ENCODE results near the gene RABGAP1.

RABGAP1 gene

GRCh38 chr9:123127512-123128075 is 186.8 kb downstream of the RABGAP1 start:
- peaks cover under 1% of the 10 kb centered on the region for H3K36me3 ChIP-seq (ENCODE audit: control insufficient read depth, insufficient read depth, low read length)

DNA sequence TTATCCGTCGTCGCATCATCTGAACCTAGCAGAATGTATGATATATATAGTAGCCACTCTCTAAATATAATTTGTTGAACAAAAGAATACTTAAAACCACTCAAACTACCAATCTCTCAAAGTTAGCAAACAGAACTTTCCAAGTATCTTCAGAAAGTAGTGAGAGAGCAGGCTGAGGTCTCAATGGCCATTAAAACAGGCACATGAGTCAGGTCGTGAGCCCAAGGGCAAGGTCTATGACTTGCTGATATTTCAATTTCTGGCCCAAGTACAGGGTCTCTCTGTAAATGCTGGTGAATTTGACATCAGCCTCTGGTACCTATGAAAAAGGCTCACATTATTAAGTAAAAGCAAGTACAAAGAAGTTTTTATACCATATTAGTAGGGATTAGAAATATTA is 187.8 kb downstream of the RABGAP1 start:
- H3K9ac ChIP-seq (ENCODE audit: low read depth, low read length), result no peak overlapping the region
- peaks cover 4% of the 10 kb centered on the region for H3K36me3 ChIP-seq (ENCODE audit: control insufficient read depth, insufficient read depth, low read length)

More at GRCh38 chr9:123127512-123128075, 186.8 kb downstream of the RABGAP1 start:
- H3K27me3 ChIP-seq (ENCODE audit: control insufficient read depth, insufficient read depth, low read length), result no peaks in the 10 kb centered on the region
- H3K9ac ChIP-seq (ENCODE audit: low read depth, low read length), result no peak overlapping the region
- H3K4me3 ChIP-seq (ENCODE audit: low read depth, low read length), result no peak overlapping the region
- H3K9me3 ChIP-seq (ENCODE audit: control insufficient read depth, insufficient read depth, low read length), result no peaks in the 10 kb centered on the region
- H3K4me1 ChIP-seq (ENCODE audit: control insufficient read depth, insufficient read depth, low read length), result no peaks in the 10 kb centered on the region

DNA sequence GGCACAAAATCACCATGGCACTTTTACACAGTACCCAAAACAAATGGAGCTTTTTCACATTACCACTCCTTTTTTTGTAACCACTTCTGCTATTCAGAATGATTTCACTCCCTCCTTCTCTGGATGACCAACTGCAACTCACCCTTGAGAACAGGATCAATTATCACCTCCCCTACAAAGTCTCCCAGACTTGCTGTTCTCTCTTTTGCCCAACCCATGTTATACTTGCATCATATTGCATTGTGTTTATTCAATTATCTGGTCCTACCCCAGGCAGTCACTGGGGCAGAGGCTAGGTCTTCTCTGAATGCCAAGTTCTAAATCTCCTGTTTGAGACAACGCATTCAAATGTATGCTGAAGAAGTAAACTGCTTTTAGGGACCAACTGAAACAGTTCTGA is 188.6 kb downstream of the RABGAP1 start:
- Histone ChIP-seq H3K27me3 (ENCODE audit: control insufficient read depth, insufficient read depth, low read length) (no peaks in the 10 kb centered on the region), H3K9ac (ENCODE audit: low read depth, low read length) (no peak overlapping the region), H3K9me3 (ENCODE audit: control insufficient read depth, insufficient read depth, low read length) (no peaks in the 10 kb centered on the region), H3K36me3 (ENCODE audit: control insufficient read depth, insufficient read depth, low read length) (peaks cover 4% of the 10 kb centered on the region), H3K4me1 (ENCODE audit: control insufficient read depth, insufficient read depth, low read length) (no peaks in the 10 kb centered on the region), H3K4me3 (ENCODE audit: low read depth, low read length) (no peak overlapping the region)

More for the DNA sequence above, 187.8 kb downstream of the RABGAP1 start:
- H3K4me3 ChIP-seq (ENCODE audit: low read depth, low read length), result no peak overlapping the region
- H3K4me1 ChIP-seq (ENCODE audit: control insufficient read depth, insufficient read depth, low read length), result no peaks in the 10 kb centered on the region
- no peaks in the 10 kb centered on the region for H3K9me3 ChIP-seq (ENCODE audit: control insufficient read depth, insufficient read depth, low read length)
- H3K27me3 ChIP-seq (ENCODE audit: control insufficient read depth, insufficient read depth, low read length), result no peaks in the 10 kb centered on the region

- no peaks in the 10 kb centered on the region for H3K9me3 ChIP-seq (ENCODE audit: control insufficient read depth, insufficient read depth, low read length)
- H3K36me3 ChIP-seq (ENCODE audit: control insufficient read depth, insufficient read depth, low read length), result peaks cover 4% of the 10 kb centered on the region
- H3K4me1 ChIP-seq (ENCODE audit: control insufficient read depth, insufficient read depth, low read length), result no peaks in the 10 kb centered on the region
- H3K27me3 ChIP-seq (ENCODE audit: control insufficient read depth, insufficient read depth, low read length), result no peaks in the 10 kb centered on the region
- no peak overlapping the region for H3K9ac ChIP-seq (ENCODE audit: low read depth, low read length)
- H3K4me3 ChIP-seq (ENCODE audit: low read depth, low read length), result no peak overlapping the region
Measured at GRCh38 chr9:123131258-123131657, 190.4 kb downstream of the RABGAP1 start.

DNA sequence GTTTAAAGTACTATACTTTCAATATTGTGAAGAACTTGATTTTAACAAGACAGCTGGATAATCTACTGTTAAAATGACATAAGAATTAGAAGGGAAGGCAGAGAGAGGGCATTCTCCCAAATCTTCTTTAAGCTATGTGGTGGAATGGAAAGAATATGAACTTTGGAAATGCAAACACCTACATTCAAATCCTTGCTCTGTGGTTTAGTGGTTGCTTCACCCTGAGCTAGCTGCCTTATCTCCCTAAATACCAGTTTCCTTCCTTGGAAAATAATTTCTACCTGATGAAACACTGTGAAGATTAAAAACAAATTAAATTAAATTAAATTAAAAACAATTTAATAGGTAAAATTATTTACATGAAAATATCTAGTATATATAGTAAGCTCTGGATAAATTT is 191.2 kb downstream of the RABGAP1 start:
- no peaks in the 10 kb centered on the region for H3K27me3 ChIP-seq (ENCODE audit: control insufficient read depth, insufficient read depth, low read length)
- no peak overlapping the region for H3K9ac ChIP-seq (ENCODE audit: low read depth, low read length)
- H3K9me3 ChIP-seq (ENCODE audit: control insufficient read depth, insufficient read depth, low read length), result no peaks in the 10 kb centered on the region
- H3K36me3 ChIP-seq (ENCODE audit: control insufficient read depth, insufficient read depth, low read length), result peaks cover 4% of the 10 kb centered on the region
- no peaks in the 10 kb centered on the region for H3K4me1 ChIP-seq (ENCODE audit: control insufficient read depth, insufficient read depth, low read length)
- no peak overlapping the region for H3K4me3 ChIP-seq (ENCODE audit: low read depth, low read length)

DNA sequence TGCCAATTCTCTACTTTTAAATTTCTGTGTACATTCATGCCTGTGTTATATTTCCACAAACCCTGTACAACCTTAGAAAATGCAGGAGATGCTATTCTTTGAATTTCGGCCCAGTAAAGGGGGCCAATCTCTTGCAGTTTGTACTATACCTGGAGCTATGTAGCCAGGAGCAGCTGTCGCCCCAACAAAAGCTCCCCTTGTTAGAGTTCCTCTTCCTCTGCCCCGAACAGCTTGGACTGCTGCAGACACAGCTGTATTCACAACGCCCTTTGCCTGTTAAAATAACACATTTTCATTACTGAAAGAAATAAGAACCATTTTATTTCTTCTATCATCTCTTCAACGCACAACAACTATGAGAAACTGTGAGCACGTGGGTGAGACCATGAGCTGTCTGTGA is 191.9 kb downstream of the RABGAP1 start:
- Histone ChIP-seq H3K27me3 (ENCODE audit: control insufficient read depth, insufficient read depth, low read length) (no peaks in the 10 kb centered on the region), H3K4me3 (ENCODE audit: low read depth, low read length) (no peak overlapping the region), H3K4me1 (ENCODE audit: control insufficient read depth, insufficient read depth, low read length) (no peaks in the 10 kb centered on the region), H3K36me3 (ENCODE audit: control insufficient read depth, insufficient read depth, low read length) (peaks cover 7% of the 10 kb centered on the region), H3K9ac (ENCODE audit: low read depth, low read length) (no peak overlapping the region), H3K9me3 (ENCODE audit: control insufficient read depth, insufficient read depth, low read length) (no peaks in the 10 kb centered on the region)

DNA sequence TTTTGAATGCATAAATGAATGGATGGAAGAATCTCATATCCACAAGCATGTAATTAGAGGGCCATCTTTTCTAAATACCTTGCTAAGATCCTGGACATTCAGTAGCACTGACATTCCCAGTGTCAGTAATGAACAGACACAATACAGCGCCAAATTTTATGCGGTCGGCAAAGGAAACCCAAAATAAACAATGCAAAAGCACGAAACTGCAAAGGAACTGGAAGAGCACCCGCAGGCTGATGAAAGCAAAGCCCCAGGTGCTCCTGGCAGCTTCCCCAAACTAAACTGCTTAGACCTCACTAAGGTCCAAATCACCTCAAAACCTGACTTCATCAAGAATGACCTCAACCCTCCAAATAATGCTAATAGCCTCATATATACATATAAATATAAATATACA is 194.6 kb downstream of the RABGAP1 start:
- Histone ChIP-seq H3K9ac (ENCODE audit: low read depth, low read length) (no peak overlapping the region), H3K27me3 (ENCODE audit: control insufficient read depth, insufficient read depth, low read length) (no peaks in the 10 kb centered on the region), H3K36me3 (ENCODE audit: control insufficient read depth, insufficient read depth, low read length) (peaks cover 7% of the 10 kb centered on the region), H3K9me3 (ENCODE audit: control insufficient read depth, insufficient read depth, low read length) (no peaks in the 10 kb centered on the region), H3K4me3 (ENCODE audit: low read depth, low read length) (no peak overlapping the region), H3K4me1 (ENCODE audit: control insufficient read depth, insufficient read depth, low read length) (no peaks in the 10 kb centered on the region)

DNA sequence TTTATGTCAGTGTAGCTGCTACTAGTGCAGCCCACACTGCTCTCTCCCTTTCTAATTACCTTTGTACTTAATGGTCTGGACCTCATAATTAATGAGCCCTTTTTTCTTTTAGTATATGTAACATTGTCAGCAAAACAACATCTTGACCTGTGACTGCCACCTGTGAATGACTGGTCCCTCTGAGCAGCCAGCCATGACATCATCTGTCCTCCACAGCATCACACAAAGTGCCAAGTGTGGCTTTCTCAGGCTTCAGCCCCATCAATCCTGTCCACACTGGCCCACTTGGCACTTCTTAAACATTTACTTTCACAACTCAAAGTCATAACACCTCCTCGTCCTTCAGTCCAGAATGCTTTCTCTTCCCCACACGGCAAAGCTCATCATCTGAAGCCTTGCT is 197.3 kb downstream of the RABGAP1 start:
- H3K9ac ChIP-seq (ENCODE audit: low read depth, low read length), result no peak overlapping the region
- no peaks in the 10 kb centered on the region for H3K9me3 ChIP-seq (ENCODE audit: control insufficient read depth, insufficient read depth, low read length)
- peaks cover 3% of the 10 kb centered on the region for H3K36me3 ChIP-seq (ENCODE audit: control insufficient read depth, insufficient read depth, low read length)
- no peaks in the 10 kb centered on the region for H3K4me1 ChIP-seq (ENCODE audit: control insufficient read depth, insufficient read depth, low read length)
- H3K4me3 ChIP-seq (ENCODE audit: low read depth, low read length), result no peak overlapping the region
- no peaks in the 10 kb centered on the region for H3K27me3 ChIP-seq (ENCODE audit: control insufficient read depth, insufficient read depth, low read length)

- no peaks in the 10 kb centered on the region for H3K36me3 ChIP-seq (ENCODE audit: control insufficient read depth, insufficient read depth, low read length)
- no peak overlapping the region for H3K9ac ChIP-seq (ENCODE audit: low read depth, low read length)
- H3K9me3 ChIP-seq (ENCODE audit: control insufficient read depth, insufficient read depth, low read length), result no peaks in the 10 kb centered on the region
- no peaks in the 10 kb centered on the region for H3K27me3 ChIP-seq (ENCODE audit: control insufficient read depth, insufficient read depth, low read length)
- no peak overlapping the region for H3K4me3 ChIP-seq (ENCODE audit: low read depth, low read length)
- no peaks in the 10 kb centered on the region for H3K4me1 ChIP-seq (ENCODE audit: control insufficient read depth, insufficient read depth, low read length)
Measured at GRCh38 chr9:123149067-123149466, 208.2 kb downstream of the RABGAP1 start.

- Histone ChIP-seq H3K27me3 (ENCODE audit: control insufficient read depth, insufficient read depth, low read length) (no peaks in the 10 kb centered on the region), H3K9me3 (ENCODE audit: control insufficient read depth, insufficient read depth, low read length) (no peaks in the 10 kb centered on the region), H3K4me3 (ENCODE audit: low read depth, low read length) (no peak overlapping the region), H3K36me3 (ENCODE audit: control insufficient read depth, insufficient read depth, low read length) (no peaks in the 10 kb centered on the region), H3K9ac (ENCODE audit: low read depth, low read length) (no peak overlapping the region), H3K4me1 (ENCODE audit: control insufficient read depth, insufficient read depth, low read length) (no peaks in the 10 kb centered on the region)
Measured at GRCh38 chr9:123150708-123151503, 210.1 kb downstream of the RABGAP1 start.

Measured in iPS-15b (cell line).